Naive B cell (primary cell): ENCODE data around the gene SKAP2. TPM values are rescaled to one million over a fixed set of nuclear protein-coding genes. Genes with fewer than 3 reads are reported as not detected.
A peak's percentile ranks its signal among the peaks of the same experiment; 100 is the strongest.

Source experiments
- ATAC-seq, 2 donors: fragments of 150-1000 bp; cut with Tn5 transposase; 2 replicates each; pipeline ENCODE4 v1.10.0; 2021; ENCODE audit warnings: low read depth in 2 of 2, mild to moderate bottlenecking in 2 of 2, moderate library complexity in 2 of 2
- DNase-seq: peaks from one replicate; pipeline ENCODE4 v3.0.0; 2022
- H3K27ac Mint-ChIP-seq, 6 donors: one replicate each; pipeline ENCODE4 v1.8.0; 2020 to 2022; ENCODE audit warnings: mild to moderate bottlenecking in 6 of 6, mixed read lengths in 6 of 6, moderate library complexity in 5 of 6, inconsistent platforms in 2 of 6
- H3K27me3 Mint-ChIP-seq, 3 donors: one replicate each; pipeline ENCODE4 v1.8.0; 2021 to 2022; ENCODE audit warnings: mixed read lengths in 3 of 3, mild to moderate bottlenecking in 1 of 3
- H3K36me3 Mint-ChIP-seq, 2 donors: one replicate each; pipeline ENCODE4 v1.8.0; 2020 to 2022; ENCODE audit warnings: mixed read lengths in 2 of 2, inconsistent platforms in 1 of 2, mild to moderate bottlenecking in 1 of 2
- H3K4me1 Mint-ChIP-seq, 3 donors: one replicate each; pipeline ENCODE4 v1.8.0; 2020 to 2022; ENCODE audit warnings: mixed read lengths in 3 of 3, inconsistent platforms in 1 of 3, mild to moderate bottlenecking in 1 of 3, moderate library complexity in 1 of 3
- H3K4me3 Mint-ChIP-seq, 8 donors: one replicate each; pipeline ENCODE4 v1.8.0; 2020 to 2022; ENCODE audit warnings: mild to moderate bottlenecking in 8 of 8, mixed read lengths in 8 of 8, moderate library complexity in 8 of 8, inconsistent platforms in 2 of 8
- H3K9me3 Mint-ChIP-seq, 7 donors: one replicate each; pipeline ENCODE4 v1.8.0; 2020 to 2022; ENCODE audit warnings: mixed read lengths in 7 of 7, mild to moderate bottlenecking in 5 of 7, inconsistent platforms in 2 of 7, moderate library complexity in 1 of 7
- polyA plus RNA-seq, 6 donors: library from polyadenylated mRNA; unstranded; fragments of 300-500 nt; fragmentation: Illumina TruSeq; gene quantifications; one replicate each; pipeline ENCODE4 v1.2.3, GENCODE V29; 2021; ENCODE audit warnings: low read depth in 6 of 6

Gene SKAP2
- polyA plus RNA-seq, 6 donors from 2014 or later, result 122 to 192 (median 157) TPM

GRCh38 chr7:26718063-26718462, 146.3 kb downstream of the SKAP2 start:
- Mint-ChIP-seq H3K27me3 (no peaks in the 10 kb centered on the region), H3K4me1 (peaks cover 1 to 5% (median 2%) of the 10 kb centered on the region in 3 donors), H3K27ac (peak overlapping the region in 1 of 6 donors; percentile 58), H3K4me3 (peak overlapping the region in 1 of 8 donors; percentile 67), H3K9me3 (no peaks in the 10 kb centered on the region), H3K36me3 (peaks cover 24 to 39% of the 10 kb centered on the region in 2 donors)
- no peak for DNase-seq
- no peak for ATAC-seq

- no peak for ATAC-seq
- H3K27me3 Mint-ChIP-seq, result no peaks in the 10 kb centered on the region
- H3K27ac Mint-ChIP-seq, result peak overlapping the region in 1 of 6 donors; percentile 2
- H3K36me3 Mint-ChIP-seq, result peaks cover 22 to 23% of the 10 kb centered on the region in 2 donors
- no peaks in the 10 kb centered on the region for H3K9me3 Mint-ChIP-seq
- peaks cover 0 to 6% (median 0%) of the 10 kb centered on the region in 3 donors for H3K4me1 Mint-ChIP-seq
- no peak overlapping the region for H3K4me3 Mint-ChIP-seq
- no peak for DNase-seq
Observed at GRCh38 chr7:26714438-26714837, 150.0 kb downstream of the SKAP2 start.

- no peaks in the 10 kb centered on the region for H3K27me3 Mint-ChIP-seq
- H3K4me3 Mint-ChIP-seq, result no peak overlapping the region
- H3K27ac Mint-ChIP-seq, result peak overlapping the region in 1 of 6 donors; percentile 14
- H3K36me3 Mint-ChIP-seq, result peaks cover 18 to 23% of the 10 kb centered on the region in 2 donors
- H3K9me3 Mint-ChIP-seq, result no peaks in the 10 kb centered on the region
- DNase-seq, result no peak
- no peak for ATAC-seq
- H3K4me1 Mint-ChIP-seq, result peaks cover 0 to 6% (median 4%) of the 10 kb centered on the region in 3 donors
Observed at GRCh38 chr7:26714006-26714405, 150.4 kb downstream of the SKAP2 start.

GRCh38 chr7:26709210-26709990, 155.0 kb downstream of the SKAP2 start:
- Mint-ChIP-seq H3K9me3 (no peaks in the 10 kb centered on the region), H3K27me3 (no peaks in the 10 kb centered on the region), H3K36me3 (peaks cover 7 to 13% of the 10 kb centered on the region in 2 donors), H3K4me1 (peaks cover 0 to 6% (median 3%) of the 10 kb centered on the region in 3 donors), H3K27ac (no peak overlapping the region), H3K4me3 (no peak overlapping the region)
- DNase-seq (no peak), ATAC-seq (no peak)

GRCh38 chr7:26705567-26705966, 158.8 kb downstream of the SKAP2 start:
- ATAC-seq (no peak), DNase-seq (no peak)
- peaks cover 0 to 6% (median 0%) of the 10 kb centered on the region in 3 donors for H3K4me1 Mint-ChIP-seq
- no peak overlapping the region for H3K27ac Mint-ChIP-seq
- H3K27me3 Mint-ChIP-seq, result no peaks in the 10 kb centered on the region
- H3K36me3 Mint-ChIP-seq, result peaks cover 0 to 5% of the 10 kb centered on the region in 2 donors
- H3K4me3 Mint-ChIP-seq, result no peak overlapping the region
- no peaks in the 10 kb centered on the region for H3K9me3 Mint-ChIP-seq

- Mint-ChIP-seq H3K4me1 (peaks cover 0 to 6% (median 0%) of the 10 kb centered on the region in 3 donors), H3K9me3 (no peaks in the 10 kb centered on the region), H3K4me3 (no peak overlapping the region), H3K27me3 (no peaks in the 10 kb centered on the region), H3K36me3 (peaks cover 0 to 5% of the 10 kb centered on the region in 2 donors), H3K27ac (peak overlapping the region in 1 of 6 donors; percentile 24)
- DNase-seq (no peak), ATAC-seq (no peak)
Observed at GRCh38 chr7:26704786-26705185, 159.6 kb downstream of the SKAP2 start.

- Mint-ChIP-seq H3K4me1 (peaks cover 0 to 2% (median 0%) of the 10 kb centered on the region in 3 donors), H3K4me3 (no peak overlapping the region), H3K27ac (no peak overlapping the region), H3K27me3 (no peaks in the 10 kb centered on the region), H3K36me3 (peaks cover 0 to 5% of the 10 kb centered on the region in 2 donors), H3K9me3 (no peaks in the 10 kb centered on the region)
- no peak for ATAC-seq
- no peak for DNase-seq
Observed at GRCh38 chr7:26704036-26704435, 160.4 kb downstream of the SKAP2 start.

GRCh38 chr7:26700893-26701292, 163.5 kb downstream of the SKAP2 start:
- H3K36me3 Mint-ChIP-seq, result no peaks in the 10 kb centered on the region
- no peaks in the 10 kb centered on the region for H3K9me3 Mint-ChIP-seq
- no peak overlapping the region for H3K4me3 Mint-ChIP-seq
- H3K27me3 Mint-ChIP-seq, result no peaks in the 10 kb centered on the region
- DNase-seq (no peak), ATAC-seq (no peak)
- no peak overlapping the region for H3K27ac Mint-ChIP-seq
- H3K4me1 Mint-ChIP-seq, result no peaks in the 10 kb centered on the region

- no peak overlapping the region for H3K27ac Mint-ChIP-seq
- no peaks in the 10 kb centered on the region for H3K27me3 Mint-ChIP-seq
- H3K9me3 Mint-ChIP-seq, result no peaks in the 10 kb centered on the region
- no peak for DNase-seq
- H3K4me1 Mint-ChIP-seq, result no peaks in the 10 kb centered on the region
- H3K4me3 Mint-ChIP-seq, result no peak overlapping the region
- no peaks in the 10 kb centered on the region for H3K36me3 Mint-ChIP-seq
- no peak for ATAC-seq
Observed at GRCh38 chr7:26700386-26700785, 164.0 kb downstream of the SKAP2 start.

GRCh38 chr7:26699766-26700165, 164.6 kb downstream of the SKAP2 start:
- ATAC-seq, result no peak
- H3K4me1 Mint-ChIP-seq, result no peaks in the 10 kb centered on the region

GRCh38 chr7:26698806-26699205, 165.6 kb downstream of the SKAP2 start:
- Mint-ChIP-seq H3K27ac (no peak overlapping the region), H3K4me3 (no peak overlapping the region), H3K27me3 (no peaks in the 10 kb centered on the region), H3K4me1 (no peaks in the 10 kb centered on the region), H3K9me3 (no peaks in the 10 kb centered on the region), H3K36me3 (no peaks in the 10 kb centered on the region)
- ATAC-seq, result no peak
- no peak for DNase-seq

More at GRCh38 chr7:26699766-26700165, 164.6 kb downstream of the SKAP2 start:
- Mint-ChIP-seq H3K27ac (no peak overlapping the region), H3K36me3 (no peaks in the 10 kb centered on the region), H3K27me3 (no peaks in the 10 kb centered on the region), H3K4me3 (no peak overlapping the region), H3K9me3 (no peaks in the 10 kb centered on the region)
- DNase-seq, result no peak

- H3K9me3 Mint-ChIP-seq, result no peaks in the 10 kb centered on the region
- H3K27ac Mint-ChIP-seq, result peak overlapping the region in 1 of 6 donors; percentile 28
- H3K36me3 Mint-ChIP-seq, result no peaks in the 10 kb centered on the region
- H3K4me3 Mint-ChIP-seq, result no peak overlapping the region
- DNase-seq (no peak), ATAC-seq (no peak)
- H3K27me3 Mint-ChIP-seq, result no peaks in the 10 kb centered on the region
- H3K4me1 Mint-ChIP-seq, result no peaks in the 10 kb centered on the region
Observed at GRCh38 chr7:26698194-26698593, 166.2 kb downstream of the SKAP2 start.

- no peaks in the 10 kb centered on the region for H3K36me3 Mint-ChIP-seq
- H3K9me3 Mint-ChIP-seq, result no peaks in the 10 kb centered on the region
- no peak overlapping the region for H3K4me3 Mint-ChIP-seq
- DNase-seq (no peak), ATAC-seq (no peak)
- H3K27me3 Mint-ChIP-seq, result no peaks in the 10 kb centered on the region
- peaks cover 2 to 5% (median 2%) of the 10 kb centered on the region in 3 donors for H3K4me1 Mint-ChIP-seq
- H3K27ac Mint-ChIP-seq, result no peak overlapping the region
Observed at GRCh38 chr7:26696978-26697377, 167.4 kb downstream of the SKAP2 start.

GRCh38 chr7:26696161-26696560, 168.2 kb downstream of the SKAP2 start:
- H3K4me1 Mint-ChIP-seq, result peaks cover 9 to 12% (median 10%) of the 10 kb centered on the region in 3 donors
- no peak overlapping the region for H3K27ac Mint-ChIP-seq
- no peaks in the 10 kb centered on the region for H3K36me3 Mint-ChIP-seq

More at GRCh38 chr7:26696161-26696560, 168.2 kb downstream of the SKAP2 start:
- H3K4me3 Mint-ChIP-seq, result no peak overlapping the region
- ATAC-seq, result no peak
- H3K9me3 Mint-ChIP-seq, result no peaks in the 10 kb centered on the region
- DNase-seq, result no peak
- H3K27me3 Mint-ChIP-seq, result no peaks in the 10 kb centered on the region
